Measurements from ENCODE around the gene FBF1.
"Not testable (repeated sequence)": the region's sequence is repeated elsewhere in the genome, so short reads cannot be mapped to it uniquely, and the experiment has no call there.

The FBF1 gene

GRCh38 chr17:75940727-75941441 lies at the start of gene FBF1:
TSS of gene FBF1 (minus strand) at chr17:75941042. CDS start at chr17:75938149, 2,893 bp downstream.
- peak; percentile 99 for DNase-seq

- no peak for DNase-seq
Measured at GRCh38 chr17:75987041-75987440, 46.2 kb upstream of the FBF1 start.

- no peak for DNase-seq
Measured at GRCh38 chr17:75985986-75986385, 45.1 kb upstream of the FBF1 start.

- no peak for DNase-seq
Measured at GRCh38 chr17:75983501-75984181, 42.8 kb upstream of the FBF1 start.

GRCh38 chr17:75981019-75981615 lies 40.3 kb upstream of the FBF1 start:
- DNase-seq, result no peak

- peak; percentile 17 for DNase-seq
Measured at GRCh38 chr17:75980188-75981018, 39.6 kb upstream of the FBF1 start.

GRCh38 chr17:75979705-75980187 lies 38.9 kb upstream of the FBF1 start:
- peak; percentile 92 for DNase-seq

GRCh38 chr17:75978938-75979704 lies 38.3 kb upstream of the FBF1 start, which contains the start of the genes ACOX1 and TEN1:
TSS of gene ACOX1 (minus strand) at chr17:75979166. CDS start at chr17:75979073, 93 bp downstream.
TSS of gene TEN1 (plus strand) at chr17:75979240. CDS start at chr17:75986193, 6,953 bp downstream.
- DNase-seq, result peak; percentile 99

GRCh38 chr17:75976175-75976848 lies 35.5 kb upstream of the FBF1 start:
- DNase-seq, result no peak

GRCh38 chr17:75975757-75976174 lies 34.9 kb upstream of the FBF1 start:
- DNase-seq, result no peak

GRCh38 chr17:75975187-75975586 lies 34.3 kb upstream of the FBF1 start:
- not testable (repeated sequence) for DNase-seq

- no peak for DNase-seq
Measured at GRCh38 chr17:75970626-75971025, 29.8 kb upstream of the FBF1 start.

- DNase-seq, result peak; percentile 55
Measured at GRCh38 chr17:75970011-75970523, 29.2 kb upstream of the FBF1 start.

GRCh38 chr17:75969044-75969443 lies 28.2 kb upstream of the FBF1 start:
- DNase-seq, result not testable (repeated sequence)

- no peak for DNase-seq
Measured at GRCh38 chr17:75965468-75965867, 24.6 kb upstream of the FBF1 start.

- DNase-seq, result no peak
Measured at GRCh38 chr17:75959839-75960511, 19.1 kb upstream of the FBF1 start.

- no peak for DNase-seq
Measured at GRCh38 chr17:75959051-75959838, 18.4 kb upstream of the FBF1 start.

- no peak for DNase-seq
Measured at GRCh38 chr17:75950855-75951554, 10.2 kb upstream of the FBF1 start.

GRCh38 chr17:75950421-75950820 lies 9.6 kb upstream of the FBF1 start:
- DNase-seq, result no peak
